Measurements from ENCODE around the gene EXOC6B. TPM values are rescaled to one million over a fixed set of nuclear protein-coding genes. Genes with fewer than 3 reads are reported as not detected.

EXOC6B gene
- total and polyA plus RNA-seq, 2 of the 8 experiments (the other 6 are each of a cell fraction or from before 2014, with no cell fraction given), result 13.5 to 33.0 TPM

DNA sequence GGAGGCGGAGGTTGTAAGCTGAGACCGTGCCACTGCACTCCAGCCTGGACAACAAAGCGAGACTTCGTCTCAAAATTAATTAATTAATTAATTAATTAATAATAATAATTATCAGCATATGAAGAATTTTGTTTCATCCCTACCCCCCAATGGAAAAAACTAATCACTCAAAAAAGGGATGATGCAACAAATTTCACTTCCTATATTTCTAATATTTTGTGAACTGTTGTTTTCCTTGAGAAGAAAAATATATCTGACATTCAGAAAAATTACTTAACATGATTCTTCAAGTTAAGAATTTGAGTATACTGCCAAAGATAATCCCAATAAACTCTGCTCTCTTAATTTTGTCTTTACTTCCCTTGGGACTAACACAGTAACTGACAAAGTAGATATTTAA is 28.1 kb downstream of the EXOC6B start:
- Histone ChIP-seq H2BK120ac (replicated peaks; ENCODE audit: low read depth, low read length) (no peak overlapping the region), H2BK12ac (ENCODE audit: low read depth, low read length) (no peak overlapping the region), H3K9ac (replicated peaks in 1 of 4; ENCODE audit: extremely low read depth in 1 of 4, low read depth in 3 of 4, low read length in 3 of 4) (no peak overlapping the region), H3K4ac (replicated peaks; ENCODE audit: insufficient read length, low read depth, low read length) (no peak overlapping the region), H3K4me3 (ENCODE audit: extremely low read depth in 1 of 4, insufficient read depth in 2 of 4, low read depth in 3 of 4, low read length in 4 of 4) (no peak overlapping the region), H3K56ac (replicated peaks; ENCODE audit: insufficient read length, low read depth, low read length) (no peak overlapping the region), H2BK15ac (ENCODE audit: low read length) (no peak overlapping the region), H2AK5ac (ENCODE audit: low read depth, low read length) (no peak overlapping the region), H3K4me2 (ENCODE audit: insufficient read depth in 1 of 2, low read depth in 2 of 2, low read length in 2 of 2) (no peak overlapping the region), H3K14ac (ENCODE audit: insufficient read length) (no peak overlapping the region), H2BK20ac (ENCODE audit: low read length) (no peak overlapping the region), H4K8ac (ENCODE audit: extremely low read depth, insufficient read depth, low read length) (no peak overlapping the region), H3K4me1 (replicated peaks in 1 of 4; ENCODE audit: control insufficient read depth in 3 of 4, insufficient read depth in 4 of 4, low read length in 3 of 4) (no peaks in the 10 kb centered on the region), H3K79me2 (ENCODE audit: control insufficient read depth in 1 of 2, insufficient read depth in 2 of 2, low read length in 2 of 2) (peaks cover 0 to 3% of the 10 kb centered on the region in 2 experiments; a peak in 2 of 4 replicates), H3K27me3 (replicated peaks in 1 of 4; ENCODE audit: control insufficient read depth in 3 of 4, extremely low read depth in 1 of 4, insufficient read depth in 3 of 4, low read length in 3 of 4) (no peaks in the 10 kb centered on the region), H4K5ac (ENCODE audit: insufficient read length, low read depth, low read length) (no peak overlapping the region), H3K36me3 (ENCODE audit: control insufficient read depth in 2 of 4, insufficient read depth in 4 of 4, low read length in 3 of 4) (no peaks in the 10 kb centered on the region), H2AFZ (ENCODE audit: low read length) (no peak overlapping the region), H2BK5ac (ENCODE audit: low read depth, low read length) (no peak overlapping the region), H4K20me1 (replicated peaks in 1 of 2; ENCODE audit: control insufficient read depth in 1 of 2, insufficient read depth in 2 of 2, low read length in 2 of 2) (no peaks in the 10 kb centered on the region), H3K9me3 (ENCODE audit: insufficient read depth in 2 of 2, low read depth in 1 of 2, low read length in 1 of 2) (no peaks in the 10 kb centered on the region), H3K23me2 (ENCODE audit: low read depth, low read length) (no peaks in the 10 kb centered on the region), H3K18ac (ENCODE audit: extremely low read depth, low read length) (no peak overlapping the region), H3K23ac (ENCODE audit: insufficient read length) (no peak overlapping the region), H4K91ac (replicated peaks; ENCODE audit: insufficient read length, low read length) (no peak overlapping the region), H3K79me1 (ENCODE audit: low read depth, low read length) (no peaks in the 10 kb centered on the region), H3K27ac (ENCODE audit: low read depth, low read length) (no peak overlapping the region)
- TF ChIP-seq SIX5 (IDR thresholded peaks at IDR 0.05; ENCODE audit: low read depth, low read length) (no peak), ZNF274 (IDR thresholded peaks at IDR 0.05; ENCODE audit: borderline replicate concordance, extremely low read depth, low read length) (no peak), JUN (IDR thresholded peaks at IDR 0.05; ENCODE audit: low read depth, low read length) (no peak), KDM5A (IDR thresholded peaks at IDR 0.05; ENCODE audit: low read length) (no peak), RNF2 (IDR thresholded peaks at IDR 0.05; ENCODE audit: borderline replicate concordance, low read depth, low read length, missing control alignments, poor library complexity, severe bottlenecking) (no peak)
- TF ChIP-seq, protein P1, sequence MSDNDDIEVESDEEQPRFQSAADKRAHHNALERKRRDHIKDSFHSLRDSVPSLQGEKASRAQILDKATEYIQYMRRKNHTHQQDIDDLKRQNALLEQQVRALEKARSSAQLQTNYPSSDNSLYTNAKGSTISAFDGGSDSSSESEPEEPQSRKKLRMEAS (IDR thresholded peaks at IDR 0.05), result no peak
- 95% methylated on average over 4 of the region's 4 CpGs; no CpG with 5 or more reads in 1 of the 2 experiments for WGBS, 2 experiments (ENCODE audit: extremely low coverage in 1 of 2, insufficient coverage in 1 of 2, insufficient read length in 1 of 2, insufficient replicate concordance in 2 of 2, low coverage in 1 of 2, low lambda C conversion rate in 2 of 2, missing lambda C conversion rate in 1 of 2)
- no peak for FAIRE-seq
- ChIA-PET CTCF (ENCODE audit: partially characterized antibody) (interaction anchor here (1.2 to 2.1 kb wide), 3 partner anchors 19 to 65 kb away, joined by 3 to 7 read pairs (median 3); no protein-coding TSS in a partner anchor), POLR2A (ENCODE audit: partially characterized antibody) (no interaction called here)
- DNase-seq (ENCODE audit: low read depth in 1 of 2, low spot score in 2 of 2), result no peak
